Panc1 (cell line): Measurements from ENCODE around the gene ZDHHC20. TPM values are rescaled to one million over a fixed set of nuclear protein-coding genes. Genes with fewer than 3 reads are reported as not detected.

ENCODE experiments used
- ATAC-seq: fragments of 200-7000 bp; cut with Tn5 transposase; 2 replicates; pipeline ENCODE4 v1.9.1; 2020; ENCODE audit warnings: mild to moderate bottlenecking, moderate library complexity
- BruUV-seq: library from RNA; stranded (reverse); fragments of 400-500 nt; replicated peaks from 2 replicates; lab custom pipeline; 2021; lab: Mats Ljungman, UMichigan
- CTCF ChIA-PET: fragments of 300-600 bp; sonication (Branson Sonifier 250); formaldehyde crosslinking; loops from one replicate; lab custom pipeline; 2022; ENCODE audit warnings: antibody characterized with exemption; lab: Charles Lee
- POLR2A ChIA-PET: fragments of 300-600 bp; sonication (Branson Sonifier 250); formaldehyde crosslinking; loops from one replicate; lab custom pipeline; 2022; ENCODE audit warnings: antibody characterized with exemption; lab: Charles Lee
- DNase-seq: peaks from one replicate; pipeline ENCODE4 v3.0.0-alpha.2; 2010; ENCODE audit warnings: low read depth, low spot score
- H3K27ac ChIP-seq: 2 replicates; pipeline ENCODE4 v1.5.1; 2011; ENCODE audit warnings: mild to moderate bottlenecking, low read length, inconsistent platforms
- H3K27me3 ChIP-seq: fragments of 200-500 bp; sonication (Bioruptor generic); 2 replicates; pipeline ENCODE4 v1.6.0; 2014; ENCODE audit warnings: low read length, inconsistent platforms; ENCODE audit not compliant: control insufficient read depth, insufficient read depth
- H3K36me3 ChIP-seq: fragments of 200-500 bp; sonication (Bioruptor generic); 2 replicates; pipeline ENCODE4 v1.5.1; 2014; ENCODE audit warnings: inconsistent platforms, mild to moderate bottlenecking, low read length, moderate library complexity; ENCODE audit not compliant: control insufficient read depth, insufficient read depth
- H3K4me1 ChIP-seq: 2 replicates; pipeline ENCODE4 v1.5.1; 2011; ENCODE audit warnings: inconsistent platforms, mild to moderate bottlenecking, low read length, moderate library complexity; ENCODE audit not compliant: control insufficient read depth, insufficient read depth
- H3K4me3 ChIP-seq, 2 experiments: 2 replicates each; pipeline ENCODE4 v1.5.1; 2011 to 2012; ENCODE audit warnings: low read depth in 2 of 2, low read length in 2 of 2, mild to moderate bottlenecking in 2 of 2, inconsistent platforms in 1 of 2, moderate library complexity in 1 of 2
- H3K9me3 ChIP-seq: fragments of 200-500 bp; sonication (Bioruptor generic); 2 replicates; pipeline ENCODE4 v1.5.1; 2014; ENCODE audit warnings: low read depth, mild to moderate bottlenecking, inconsistent platforms, low read length, moderate library complexity; ENCODE audit not compliant: control insufficient read depth, insufficient read depth
- CTCF ChIP-seq: fragments of 450-650 bp; IDR thresholded peaks from 2 replicates; pipeline ENCODE4 v1.5.1; 2017; ENCODE audit warnings: mild to moderate bottlenecking
- POLR2AphosphoS5 ChIP-seq: IDR thresholded peaks from 2 replicates; pipeline ENCODE4 v1.6.1; 2012; ENCODE audit warnings: mild to moderate bottlenecking, low read depth, low read length, moderate library complexity
- REST ChIP-seq, 2 experiments: IDR thresholded peaks; 2 replicates each; pipeline ENCODE4 v1.6.1; 2011 to 2012; ENCODE audit warnings: low read depth in 2 of 2, control low read depth in 1 of 2, low read length in 1 of 2, mild to moderate bottlenecking in 1 of 2, moderate library complexity in 1 of 2; ENCODE audit not compliant: insufficient read depth in 1 of 2
- SIN3A ChIP-seq: IDR thresholded peaks from 2 replicates; pipeline ENCODE4 v1.6.1; 2012; ENCODE audit warnings: low read depth, mild to moderate bottlenecking, low read length, moderate library complexity, borderline replicate concordance; ENCODE audit not compliant: insufficient read depth
- TCF7L2 ChIP-seq: IDR thresholded peaks from 2 replicates; pipeline ENCODE4 v1.6.1; 2011; ENCODE audit warnings: mild to moderate bottlenecking, low read depth, low read length, inconsistent platforms
- in situ Hi-C: cut with HindIII; loops from 2 replicates; pipeline ENCODE4 v1.10.0; 2016; ENCODE audit warnings: low sequenced_read_pairs, low pct_unique_long_range_greater_than_20kb
- intact Hi-C: fragments of 100-400 bp; cut with micrococcal nuclease; formaldehyde crosslinking; loops from one replicate; pipeline ENCODE4 v1.10.0; 2022; ENCODE audit not compliant: unreplicated experiment
- total RNA-seq: library from RNA; stranded (reverse); gene quantifications from one replicate; pipeline ENCODE4 v1.2.1, GENCODE V29; 2021; ENCODE audit not compliant: unreplicated experiment

ZDHHC20 gene
- total RNA-seq, 1 experiment from 2014 or later: 38.7 TPM

- no peak for DNase-seq
- in situ Hi-C loops: no loop called here
- Histone ChIP-seq H3K9me3 (no peaks in the 10 kb centered on the region), H3K36me3 (no peaks in the 10 kb centered on the region), H3K27me3 (no peaks in the 10 kb centered on the region), H3K27ac (no peak overlapping the region), H3K4me1 (peaks cover 6% of the 10 kb centered on the region; the same call in 1 of the 2 replicates), H3K4me3 (no peak overlapping the region)
- ATAC-seq: no peak
- ChIA-PET CTCF (no interaction called here), POLR2A (no interaction called here)
- intact Hi-C loops: no loop called here
- TF ChIP-seq SIN3A (no peak), POLR2AphosphoS5 (no peak), CTCF (no peak), TCF7L2 (no peak), REST (IDR thresholded peaks at IDR 0.05; ENCODE audit: insufficient read depth in 1 of 2, low read depth in 2 of 2, low read length in 1 of 2) (no peak)
- no TSS peak for BruUV-seq
Observed at GRCh38 chr13:21399741-21400140, 59.4 kb downstream of the ZDHHC20 start.

- CTCF ChIA-PET: no interaction called here
- DNase-seq (no peak), ATAC-seq (no peak)
- intact Hi-C loops (no loop called here), in situ Hi-C loops (no loop called here)
- no peaks in the 10 kb centered on the region for H3K27me3 ChIP-seq
- no peak for TF ChIP-seq TCF7L2
- TF ChIP-seq CTCF: no peak
- TF ChIP-seq POLR2AphosphoS5: no peak
- TF ChIP-seq SIN3A: no peak
- no peak for TF ChIP-seq REST (IDR thresholded peaks at IDR 0.05; ENCODE audit: insufficient read depth in 1 of 2, low read depth in 2 of 2, low read length in 1 of 2)
- H3K36me3 ChIP-seq: no peaks in the 10 kb centered on the region
- no peak overlapping the region for H3K27ac ChIP-seq
- BruUV-seq: no TSS peak
- no peaks in the 10 kb centered on the region for H3K4me1 ChIP-seq
- no peak overlapping the region for H3K4me3 ChIP-seq
- POLR2A ChIA-PET: no interaction called here
- H3K9me3 ChIP-seq: no peaks in the 10 kb centered on the region
Observed at GRCh38 chr13:21395953-21396352, 63.1 kb downstream of the ZDHHC20 start.
